Stimulated activated CD4-positive, alpha-beta T cell treated with anti-CD3 and anti-CD28 coated beads, Interleukin-12 subunit alpha, Interleukin-12 subunit beta, amount 100 ng/mL, for 24 hours (primary cell): Measurements from ENCODE around the gene TMEM50A.
A peak's percentile ranks its signal among the peaks of the same experiment; 100 is the strongest.
"Not testable (repeated sequence)": the region's sequence is repeated elsewhere in the genome, so short reads cannot be mapped to it uniquely, and the experiment has no call there.

Experiments used
- DNase-seq, 2 experiments: peaks; one replicate each; pipeline ENCODE4 v3.0.0-alpha.2; 2020; ENCODE audit warnings: low read depth in 2 of 2

The TMEM50A gene

DNA sequence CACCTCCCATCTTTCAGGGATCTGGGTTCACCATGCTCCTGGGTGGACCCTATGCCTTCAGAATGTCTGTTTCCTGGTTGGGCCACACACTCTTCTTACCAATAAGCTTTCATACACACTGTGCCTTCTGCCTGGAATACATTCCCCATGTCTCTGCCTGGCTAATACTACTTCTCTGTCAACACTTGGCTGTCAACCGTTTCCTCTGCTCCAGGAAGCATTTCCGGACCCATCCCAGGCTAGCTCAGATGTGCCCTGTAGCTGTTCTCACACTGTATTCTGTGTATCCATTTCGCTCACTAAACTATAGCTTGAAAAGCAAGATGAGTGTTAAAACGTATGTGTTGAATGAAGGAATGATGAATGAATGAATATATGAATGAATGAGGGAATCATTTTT lies 49.0 kb downstream of the TMEM50A start:
- DNase-seq = not testable (repeated sequence)

DNA sequence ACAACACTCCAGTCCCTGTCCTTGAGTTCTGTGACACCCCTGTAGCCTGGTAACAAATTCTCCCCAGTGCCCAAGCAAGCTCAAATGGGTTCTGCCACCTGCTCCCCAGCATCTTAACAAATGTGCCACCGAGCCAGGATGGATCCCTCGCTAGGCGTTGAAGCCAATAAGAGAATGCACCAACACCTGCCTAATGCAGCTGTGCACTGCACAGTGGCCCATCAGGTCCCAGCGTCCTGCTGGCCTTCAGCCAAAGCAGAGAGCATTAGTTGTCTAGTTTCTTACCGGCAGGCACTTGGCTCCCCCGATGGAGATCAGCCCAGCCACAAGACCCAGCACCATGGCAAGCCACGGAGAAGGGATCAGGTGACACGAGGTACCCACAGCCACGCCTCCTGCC lies 50.6 kb downstream of the TMEM50A start:
- not testable (repeated sequence) for DNase-seq

DNA sequence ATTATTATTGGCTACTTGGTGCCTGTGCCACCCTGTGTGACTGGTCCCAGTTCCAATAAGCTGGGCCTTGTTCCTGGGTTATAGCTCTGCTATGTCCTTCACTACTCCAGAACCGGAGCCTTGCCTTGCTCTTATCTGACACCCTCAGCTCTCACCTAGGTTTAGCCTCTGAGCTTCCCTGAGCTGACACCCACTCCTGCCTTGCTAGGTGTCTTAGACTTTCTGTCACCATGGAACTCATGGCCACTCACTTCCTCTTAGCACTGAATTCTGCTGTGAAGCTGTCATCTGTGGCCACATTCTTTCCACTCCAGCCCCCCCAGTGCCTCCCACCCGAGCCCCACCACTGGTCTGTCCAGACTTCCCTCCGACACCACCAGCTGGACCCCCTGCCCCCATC lies 51.6 kb downstream of the TMEM50A start:
- DNase-seq = not testable (repeated sequence)

DNA sequence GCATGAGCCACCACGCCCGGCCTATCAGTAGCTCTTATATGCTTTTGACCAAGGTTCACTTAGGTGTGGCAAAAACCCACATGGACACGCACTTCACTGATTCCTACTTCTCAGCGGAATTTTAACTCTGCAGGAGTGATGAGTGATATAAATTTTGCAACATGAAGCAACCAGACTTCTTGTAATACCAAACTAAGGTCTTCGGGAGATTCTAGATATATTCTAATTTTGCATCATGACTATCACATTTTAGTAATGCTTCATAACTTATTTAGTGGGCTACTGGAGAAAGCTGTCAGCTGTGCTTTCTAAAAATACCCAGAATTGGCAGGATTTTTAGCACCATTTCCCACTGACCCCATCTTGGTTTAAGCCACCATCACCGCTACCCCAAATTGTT lies 54.7 kb downstream of the TMEM50A start:
- DNase-seq = no peak

DNA sequence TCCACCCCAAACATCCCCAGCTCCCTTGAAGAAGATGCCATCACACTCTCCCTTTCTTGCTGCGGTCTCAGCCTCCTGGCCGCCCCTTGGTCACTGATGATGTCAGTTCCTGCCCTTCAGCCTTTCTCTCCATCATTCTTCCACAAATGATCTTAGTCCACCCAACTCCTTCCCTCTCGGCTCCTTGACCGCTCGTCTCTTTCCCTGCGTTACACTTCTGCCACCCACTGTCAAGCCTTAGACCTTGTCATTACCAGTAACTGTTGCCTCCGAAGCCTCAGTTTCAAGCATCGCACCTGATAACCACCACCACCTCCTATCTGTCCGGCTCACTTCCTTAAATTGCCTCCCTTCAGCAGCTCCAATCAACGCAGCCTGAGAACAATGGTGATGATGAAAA lies 59.4 kb downstream of the TMEM50A start:
- DNase-seq = not testable (repeated sequence)

DNA sequence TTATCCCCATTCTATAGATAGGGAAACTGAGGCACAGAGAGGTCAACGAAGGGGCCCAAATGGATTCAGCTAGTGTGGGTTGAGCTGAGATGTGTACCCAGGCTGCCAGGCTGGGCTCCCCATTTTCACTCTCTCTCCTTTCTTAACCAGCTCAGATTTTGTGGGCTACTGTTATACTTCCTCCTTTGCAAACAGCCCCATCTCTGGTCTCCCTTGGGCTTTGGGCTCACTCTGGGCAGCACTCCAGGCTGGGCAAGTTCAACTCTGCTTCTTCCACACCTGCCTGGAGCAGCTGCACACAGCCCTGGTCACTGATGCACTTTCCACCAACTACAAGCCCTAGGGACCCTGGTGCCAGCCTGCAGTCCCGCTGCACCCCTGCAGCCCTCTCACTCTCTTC lies 59.9 kb downstream of the TMEM50A start:
- DNase-seq = not testable (repeated sequence)

DNA sequence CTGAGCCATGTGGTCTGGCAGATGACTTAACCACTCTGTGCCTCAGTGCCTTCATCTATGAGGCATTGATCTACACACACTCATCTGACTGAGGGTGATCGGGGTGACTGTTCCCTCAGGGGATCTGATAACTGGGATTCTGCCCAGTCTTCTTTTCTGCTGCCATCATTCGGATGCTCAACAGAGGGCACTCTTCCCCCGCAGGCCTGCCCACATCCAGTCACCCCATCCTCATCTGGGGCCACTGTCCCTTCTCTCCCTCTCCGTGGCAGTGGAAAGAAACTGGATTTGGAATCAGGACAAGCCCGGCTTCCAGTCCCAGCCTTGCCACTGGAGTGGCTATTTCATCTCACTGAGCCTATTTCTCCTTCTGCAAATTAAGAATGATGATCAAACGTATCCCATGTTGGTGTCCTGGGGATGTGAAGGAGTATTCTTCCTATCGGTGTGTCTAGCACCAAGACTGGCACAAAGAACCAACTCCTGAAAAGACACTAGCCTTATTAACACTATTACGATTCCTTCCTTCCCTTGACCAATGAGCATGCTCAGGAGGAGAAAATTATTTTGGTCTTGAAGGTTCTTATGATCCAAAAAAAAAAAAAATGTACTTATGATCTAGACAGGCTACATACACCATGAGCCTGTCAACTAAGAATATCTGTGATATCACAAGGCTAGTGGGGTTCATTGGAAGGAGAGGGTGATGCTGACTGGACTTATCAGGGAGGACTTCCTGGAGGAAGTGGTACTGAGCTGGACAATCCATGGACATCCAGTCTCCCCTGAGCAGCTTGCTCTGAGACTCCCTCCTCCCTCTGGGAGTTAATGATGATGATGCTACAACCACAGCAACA lies 65.0 kb downstream of the TMEM50A start:
- DNase-seq = peak in 1 of 2 experiments; percentile 2

DNA sequence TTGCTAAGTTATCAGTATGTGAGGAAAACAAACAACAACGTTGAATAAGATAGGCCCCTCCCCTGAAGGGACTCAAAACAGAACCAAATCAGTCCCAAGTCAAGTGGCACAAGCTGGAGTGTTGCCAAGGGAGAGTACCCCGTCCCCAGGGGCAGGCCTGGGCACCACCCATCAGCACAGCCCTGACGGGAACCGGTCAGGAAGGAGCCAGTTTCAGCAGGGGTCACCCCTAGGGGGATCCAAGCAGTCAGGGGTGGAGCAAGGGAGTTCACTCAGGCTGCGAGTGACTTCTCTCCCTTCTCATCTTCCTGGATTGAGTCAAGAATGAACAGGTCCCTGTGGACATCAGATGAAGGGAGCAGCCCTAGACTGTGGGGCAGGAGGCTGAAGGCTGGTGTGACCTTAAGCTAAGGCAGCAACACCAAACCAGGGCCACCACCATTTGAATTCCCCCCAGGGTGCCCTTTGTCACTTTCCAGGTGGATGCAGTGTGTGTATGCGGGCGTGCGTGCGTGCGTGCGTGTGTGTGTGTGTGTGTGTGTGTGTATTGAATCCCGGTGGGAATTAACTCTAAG lies 67.7 kb downstream of the TMEM50A start:
- not testable (repeated sequence) for DNase-seq

DNA sequence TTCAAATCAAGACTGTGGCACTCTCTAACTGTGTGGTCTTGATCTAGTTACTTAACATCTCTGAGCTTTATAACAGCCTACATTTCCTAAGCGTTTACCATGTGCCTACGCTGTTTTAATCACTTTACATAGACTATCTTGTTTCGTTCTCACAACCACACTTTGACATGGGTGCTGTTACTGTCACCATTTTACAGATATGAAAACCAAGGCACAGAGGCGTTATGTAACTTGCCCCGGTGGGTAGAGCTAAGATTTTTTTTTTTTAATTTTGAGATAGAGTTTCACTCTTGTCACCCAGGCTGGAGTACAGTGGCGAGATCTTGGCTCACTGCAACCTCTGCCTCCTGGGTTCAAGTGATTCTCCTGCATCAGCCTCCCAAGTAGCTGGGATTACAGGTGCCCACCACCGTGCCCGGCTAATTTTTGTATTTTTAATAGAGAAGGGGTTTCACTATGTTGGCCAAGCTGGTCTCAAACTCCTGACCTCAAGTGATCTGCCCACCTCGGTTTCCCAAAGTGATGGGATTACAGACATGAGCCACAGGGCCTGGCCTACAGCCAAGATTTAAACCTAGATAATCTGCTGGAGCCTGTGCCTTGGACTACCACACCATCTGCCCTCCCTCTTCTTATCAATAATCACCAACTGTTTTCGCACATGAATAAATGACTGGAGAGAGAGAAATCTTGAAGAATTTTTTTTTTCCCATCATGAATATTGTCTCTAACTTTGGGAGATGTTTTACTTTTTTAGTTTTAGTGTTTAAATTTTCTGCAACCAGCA lies 71.7 kb downstream of the TMEM50A start:
- DNase-seq = not testable (repeated sequence)
